ENCODE results near the gene PHF10. TPM values are rescaled to one million over a fixed set of nuclear protein-coding genes. Genes with fewer than 3 reads are reported as not detected.

PHF10 gene
- total and polyA plus RNA-seq, 2 donors (not counting 3 experiments of a cell fraction or from before 2014, with no cell fraction given) = 19.1 to 62.4 TPM

- ChIA-PET CTCF (no interaction called here), POLR2A (no interaction called here)
- Histone ChIP-seq H3K9me3 (replicated peaks; ENCODE audit: control insufficient read depth, insufficient read depth, low read length) (no peaks in the 10 kb centered on the region), H3K9me1 (replicated peaks; ENCODE audit: control insufficient read depth, extremely low read depth, insufficient read depth, low read length) (no peaks in the 10 kb centered on the region), H3K4me1 (ENCODE audit: control insufficient read depth, extremely low read depth, insufficient read depth, low read length) (peaks cover 1% of the 10 kb centered on the region), H3K79me2 (ENCODE audit: control insufficient read depth, insufficient read depth, low read length) (no peaks in the 10 kb centered on the region), H3K4me2 (ENCODE audit: insufficient read depth, low read length) (no peak overlapping the region), H4K20me1 (replicated peaks; ENCODE audit: control insufficient read depth, extremely low read depth, insufficient read depth, low read length) (no peaks in the 10 kb centered on the region), H2AFZ (ENCODE audit: low read depth, low read length) (no peak overlapping the region), H3K4me3 (replicated peaks in 1 of 3; ENCODE audit: insufficient read depth in 1 of 3, low read depth in 1 of 3, low read length in 3 of 3) (no peak overlapping the region), H3K27ac (ENCODE audit: insufficient read depth, low read depth, low read length) (no peak overlapping the region), H3K9ac (replicated peaks; ENCODE audit: extremely low read depth, insufficient read depth, low read length) (no peak overlapping the region), H3K27me3 (ENCODE audit: control insufficient read depth in 2 of 2, insufficient read depth in 2 of 2, low read length in 2 of 2) (no peaks in the 10 kb centered on the region), H3K36me3 (ENCODE audit: control insufficient read depth in 2 of 2, extremely low read depth in 1 of 2, insufficient read depth in 2 of 2, low read length in 2 of 2) (peaks cover 2 to 27% of the 10 kb centered on the region in 2 experiments)
- DNase-seq (ENCODE audit: low read depth, low spot score) (no peak), FAIRE-seq (no peak)
- dilution Hi-C loops (cut with MboI; ENCODE audit: extremely low pct_ligation_motif_present, low sequenced_read_pairs) = no loop called here
- no peak for TF ChIP-seq POLR2AphosphoS5 (IDR thresholded peaks at IDR 0.05; ENCODE audit: insufficient read depth, low read depth, low read length)
- no peak for TF ChIP-seq CTCF (IDR thresholded peaks at IDR 0.05; ENCODE audit: extremely low read depth in 1 of 2, insufficient read depth in 1 of 2, low read depth in 1 of 2, low read length in 2 of 2)
- no peak for TF ChIP-seq POLR2A (IDR thresholded peaks at IDR 0.05; ENCODE audit: low read depth, low read length)
- TF ChIP-seq JUN (IDR thresholded peaks at IDR 0.05; ENCODE audit: borderline replicate concordance, insufficient read depth, insufficient read length, low read depth) = no peak
- no peak for TF ChIP-seq MYC (IDR thresholded peaks at IDR 0.05; ENCODE audit: low read depth, low read length)
- no peak for TF ChIP-seq FOS (IDR thresholded peaks at IDR 0.05; ENCODE audit: borderline replicate concordance, insufficient read depth, low read length)
- no peak for TF ChIP-seq GATA2 (IDR thresholded peaks at IDR 0.05; ENCODE audit: insufficient read depth, insufficient read length, low read depth, low read length)
- TF ChIP-seq EZH2 (IDR thresholded peaks at IDR 0.05; ENCODE audit: borderline replicate concordance, low read depth, low read length, severe bottlenecking) = no peak
- TF ChIP-seq MAX (IDR thresholded peaks at IDR 0.05; ENCODE audit: insufficient read depth, insufficient read length) = no peak
- BruUV-seq (replicated peaks) = no TSS peak
- intact Hi-C loops (cut with micrococcal nuclease) = no loop called here
These were observed 60.8 kb downstream of the PHF10 start for GRCh38 chr6:169663468-169663867.
